ENCODE data around the gene ADAMTS19.

DNA sequence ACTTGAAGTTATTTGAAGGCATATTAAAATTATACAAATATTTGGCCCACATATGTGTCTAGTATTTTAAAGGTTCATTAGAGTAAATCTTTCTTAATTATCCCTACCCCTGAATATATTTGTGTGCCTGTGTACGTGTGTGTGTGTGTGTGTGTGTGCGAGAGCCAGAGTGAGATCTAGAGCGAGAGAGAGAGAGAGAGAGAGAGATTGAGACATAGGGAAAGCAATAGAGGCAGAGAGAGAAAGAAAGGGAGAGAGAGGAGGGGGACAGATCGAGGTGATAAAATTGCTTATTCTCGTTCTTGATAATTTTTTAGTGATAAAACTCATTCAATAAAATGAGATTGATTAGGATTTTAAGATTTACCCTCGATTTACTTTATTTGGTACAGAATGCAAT is 47.4 kb downstream of the ADAMTS19 start:
- TF ChIP-seq, protein P1, sequence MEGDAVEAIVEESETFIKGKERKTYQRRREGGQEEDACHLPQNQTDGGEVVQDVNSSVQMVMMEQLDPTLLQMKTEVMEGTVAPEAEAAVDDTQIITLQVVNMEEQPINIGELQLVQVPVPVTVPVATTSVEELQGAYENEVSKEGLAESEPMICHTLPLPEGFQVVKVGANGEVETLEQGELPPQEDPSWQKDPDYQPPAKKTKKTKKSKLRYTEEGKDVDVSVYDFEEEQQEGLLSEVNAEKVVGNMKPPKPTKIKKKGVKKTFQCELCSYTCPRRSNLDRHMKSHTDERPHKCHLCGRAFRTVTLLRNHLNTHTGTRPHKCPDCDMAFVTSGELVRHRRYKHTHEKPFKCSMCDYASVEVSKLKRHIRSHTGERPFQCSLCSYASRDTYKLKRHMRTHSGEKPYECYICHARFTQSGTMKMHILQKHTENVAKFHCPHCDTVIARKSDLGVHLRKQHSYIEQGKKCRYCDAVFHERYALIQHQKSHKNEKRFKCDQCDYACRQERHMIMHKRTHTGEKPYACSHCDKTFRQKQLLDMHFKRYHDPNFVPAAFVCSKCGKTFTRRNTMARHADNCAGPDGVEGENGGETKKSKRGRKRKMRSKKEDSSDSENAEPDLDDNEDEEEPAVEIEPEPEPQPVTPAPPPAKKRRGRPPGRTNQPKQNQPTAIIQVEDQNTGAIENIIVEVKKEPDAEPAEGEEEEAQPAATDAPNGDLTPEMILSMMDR (IDR thresholded peaks at IDR 0.05) = no peak
- no peak for TF ChIP-seq POLR2A (IDR thresholded peaks at IDR 0.05)

Measured in tibial nerve (tissue), 3 donors.